ENCODE measurements around the gene F8. TPM values are rescaled to one million over a fixed set of nuclear protein-coding genes. Genes with fewer than 3 reads are reported as not detected.
"Not testable (repeated sequence)": the region's sequence is repeated elsewhere in the genome, so short reads cannot be mapped to it uniquely, and the experiment has no call there.

F8 gene
- total and polyA plus RNA-seq, 2 experiments from 2014 or later, result 4.1 to 5.5 TPM

DNA sequence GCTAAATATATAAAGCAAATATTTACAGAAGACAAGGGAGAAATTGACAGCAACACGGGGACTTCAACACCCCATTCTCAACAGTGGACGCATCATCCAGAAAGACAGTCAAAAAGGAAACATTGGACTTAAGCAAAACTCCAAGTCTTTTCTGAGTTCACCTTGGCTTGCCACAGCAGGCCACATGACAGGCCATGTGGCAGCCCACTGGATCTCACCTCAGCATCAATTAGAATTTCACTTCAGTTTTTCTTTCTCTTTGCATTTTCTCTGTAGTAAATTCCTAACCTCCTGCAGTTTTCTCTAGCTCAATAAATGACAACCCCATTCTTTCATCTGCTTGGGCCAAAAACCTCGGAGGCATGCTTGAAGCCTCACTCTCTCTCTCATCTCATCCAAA, 200.5 kb downstream of the F8 start:
- H3F3A ChIP-seq (ENCODE audit: insufficient read depth), result no peaks in the 10 kb centered on the region
- no peak overlapping the region for H3K27ac ChIP-seq

DNA sequence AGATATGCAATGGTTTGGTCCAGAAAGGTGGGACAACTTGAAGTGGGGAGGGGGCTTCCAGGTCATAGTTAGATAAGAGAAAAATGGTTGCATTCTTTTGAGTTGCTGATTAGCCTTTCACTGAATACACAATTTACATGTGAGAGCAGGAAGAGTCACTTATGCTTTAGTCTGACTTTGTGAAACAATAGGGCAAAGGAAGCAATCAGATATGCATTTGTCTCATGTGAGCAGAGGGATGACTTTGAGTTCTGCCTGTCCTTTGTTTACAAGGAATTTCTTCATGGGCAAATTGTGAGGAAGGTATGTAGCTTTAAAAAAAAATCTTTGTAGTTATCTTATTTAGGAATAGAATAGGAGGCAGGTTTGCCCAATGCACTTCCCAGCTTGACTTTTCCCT, 201.0 kb downstream of the F8 start:
- Histone ChIP-seq H3K79me2 (ENCODE audit: insufficient read depth) (no peaks in the 10 kb centered on the region), H3F3A (ENCODE audit: insufficient read depth) (no peaks in the 10 kb centered on the region), H4K20me1 (ENCODE audit: insufficient read depth) (no peaks in the 10 kb centered on the region), H2AFZ (no peak overlapping the region), H3K4me3 (no peak overlapping the region), H3K4me1 (ENCODE audit: insufficient read depth) (no peaks in the 10 kb centered on the region), H3K27ac (no peak overlapping the region), H3K9ac (no peak overlapping the region), H3K9me2 (ENCODE audit: insufficient read depth) (no peaks in the 10 kb centered on the region), H3K27me3 (replicated peaks; ENCODE audit: insufficient read depth) (no peaks in the 10 kb centered on the region), H3K36me3 (ENCODE audit: low read depth) (no peaks in the 10 kb centered on the region), H3K4me2 (ENCODE audit: unreplicated experiment) (no peak overlapping the region), H3K9me3 (ENCODE audit: low read depth) (no peaks in the 10 kb centered on the region)
- DNase-seq, result no peak
- TF ChIP-seq EZH2 (IDR thresholded peaks at IDR 0.05; ENCODE audit: insufficient read depth, poor library complexity, severe bottlenecking) (no peak), EZH2phosphoT487 (IDR thresholded peaks at IDR 0.05; ENCODE audit: insufficient read depth, low read depth) (no peak)
- in situ Hi-C loops (cut with MboI), result no loop called here

More for the DNA sequence above, 200.5 kb downstream of the F8 start:
- H3K79me2 ChIP-seq (ENCODE audit: insufficient read depth), result no peaks in the 10 kb centered on the region
- DNase-seq, result no peak
- TF ChIP-seq EZH2phosphoT487 (IDR thresholded peaks at IDR 0.05; ENCODE audit: insufficient read depth, low read depth) (no peak), EZH2 (IDR thresholded peaks at IDR 0.05; ENCODE audit: insufficient read depth, poor library complexity, severe bottlenecking) (no peak)
- no peaks in the 10 kb centered on the region for H3K36me3 ChIP-seq (ENCODE audit: low read depth)
- no peaks in the 10 kb centered on the region for H4K20me1 ChIP-seq (ENCODE audit: insufficient read depth)
- no peaks in the 10 kb centered on the region for H3K27me3 ChIP-seq (replicated peaks; ENCODE audit: insufficient read depth)
- WGBS, 2 experiments (ENCODE audit: low coverage in 1 of 2, low lambda C conversion rate in 2 of 2, missing lambda C conversion rate in 2 of 2), result 52 to 61% methylated on average over 3 of the region's 3 CpGs
- H3K4me2 ChIP-seq (ENCODE audit: unreplicated experiment), result no peak overlapping the region
- H2AFZ ChIP-seq, result no peak overlapping the region
- H3K4me3 ChIP-seq, result no peak overlapping the region
- in situ Hi-C loops (cut with MboI), result no loop called here
- no peak overlapping the region for H3K9ac ChIP-seq
- no peaks in the 10 kb centered on the region for H3K9me2 ChIP-seq (ENCODE audit: insufficient read depth)
- no peaks in the 10 kb centered on the region for H3K9me3 ChIP-seq (ENCODE audit: low read depth)
- H3K4me1 ChIP-seq (ENCODE audit: insufficient read depth), result no peaks in the 10 kb centered on the region

DNA sequence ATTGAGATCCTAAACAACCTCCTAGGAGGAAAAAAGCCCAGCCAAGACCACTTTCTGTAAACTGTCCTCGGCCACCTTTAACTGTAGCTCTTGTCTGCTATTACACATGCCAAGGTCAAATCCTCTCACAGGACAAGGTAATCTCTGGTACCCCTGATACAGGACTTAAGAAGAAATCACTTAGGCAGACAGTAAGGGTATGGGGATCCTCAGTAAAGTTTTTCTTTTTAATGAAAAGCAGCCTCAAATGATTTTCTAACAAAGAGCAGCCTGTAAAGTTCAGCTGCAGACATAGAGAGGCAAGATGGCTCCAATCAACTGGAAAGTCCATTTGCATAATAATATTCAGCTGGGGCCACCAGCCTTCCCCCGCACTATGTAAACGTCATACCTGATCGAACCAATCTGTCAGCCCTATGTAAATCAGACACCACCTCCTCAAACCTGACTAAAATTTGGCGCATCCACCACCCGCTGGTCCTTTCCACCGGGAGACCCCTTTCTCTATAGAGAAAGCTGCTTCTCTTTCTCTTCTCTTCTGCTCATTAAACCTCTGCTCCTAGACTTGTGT, 202.7 kb downstream of the F8 start:
- no peak overlapping the region for H3K4me3 ChIP-seq
- 15 to 17% methylated on average over 6 to 7 of the region's 7 CpGs for WGBS, 2 experiments (ENCODE audit: low coverage in 1 of 2, low lambda C conversion rate in 2 of 2, missing lambda C conversion rate in 2 of 2)
- no peak overlapping the region for H3K9ac ChIP-seq
- H4K20me1 ChIP-seq (ENCODE audit: insufficient read depth), result no peaks in the 10 kb centered on the region
- no peaks in the 10 kb centered on the region for H3K9me3 ChIP-seq (ENCODE audit: low read depth)
- in situ Hi-C loops (cut with MboI), result no loop called here
- no peaks in the 10 kb centered on the region for H3K79me2 ChIP-seq (ENCODE audit: insufficient read depth)
- no peaks in the 10 kb centered on the region for H3K9me2 ChIP-seq (ENCODE audit: insufficient read depth)
- TF ChIP-seq EZH2 (IDR thresholded peaks at IDR 0.05; ENCODE audit: insufficient read depth, poor library complexity, severe bottlenecking) (no peak), EZH2phosphoT487 (IDR thresholded peaks at IDR 0.05; ENCODE audit: insufficient read depth, low read depth) (no peak)
- H2AFZ ChIP-seq, result no peak overlapping the region
- no peak overlapping the region for H3K27ac ChIP-seq
- no peaks in the 10 kb centered on the region for H3K27me3 ChIP-seq (replicated peaks; ENCODE audit: insufficient read depth)
- no peaks in the 10 kb centered on the region for H3K36me3 ChIP-seq (ENCODE audit: low read depth)
- H3K4me2 ChIP-seq (ENCODE audit: unreplicated experiment), result no peak overlapping the region
- no peaks in the 10 kb centered on the region for H3F3A ChIP-seq (ENCODE audit: insufficient read depth)
- H3K4me1 ChIP-seq (ENCODE audit: insufficient read depth), result 0 out of 2 replicates have a peak, but pooled peaks cover 3% of the 10 kb centered on the region
- DNase-seq, result no peak

DNA sequence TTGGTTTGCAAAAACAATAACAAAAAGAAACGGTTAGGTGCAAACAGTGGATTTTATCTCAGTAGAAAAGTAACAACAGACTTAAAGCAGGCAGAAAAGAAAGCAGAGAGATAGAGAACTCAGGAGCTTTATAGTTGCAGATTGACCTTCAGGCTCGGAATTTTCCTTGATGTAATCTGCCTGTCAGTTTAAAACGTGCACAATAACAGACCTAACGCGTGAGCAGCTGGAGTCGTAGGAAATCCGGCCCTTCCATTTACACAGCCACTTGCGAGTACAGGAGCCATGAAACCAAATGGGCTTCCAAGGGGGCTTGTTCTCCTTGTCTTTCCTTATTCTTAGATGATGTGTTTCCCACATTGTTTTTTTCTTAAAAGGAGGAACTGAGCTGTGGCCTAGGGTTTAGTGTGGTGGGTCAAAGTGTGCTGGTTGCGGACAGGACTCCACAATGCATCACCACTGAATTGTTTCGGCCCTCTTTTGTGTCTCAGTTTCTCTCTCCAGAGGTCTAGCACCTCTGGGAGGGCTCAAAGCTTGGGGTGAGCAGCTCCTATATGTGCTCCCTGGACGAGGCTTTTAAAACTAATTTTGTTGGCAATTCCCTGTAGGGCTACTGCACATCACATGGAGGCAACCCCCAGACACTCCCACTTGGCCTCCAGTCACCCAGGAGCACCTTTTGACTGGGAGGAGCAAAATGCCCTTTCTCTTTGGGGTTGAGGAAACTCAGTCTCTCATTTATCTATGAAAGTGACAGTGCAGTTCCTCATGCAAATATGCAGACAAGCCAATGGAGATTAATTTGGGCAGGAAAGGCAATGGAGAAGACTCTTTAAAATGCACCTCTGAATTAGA, 203.4 kb downstream of the F8 start:
- 0 out of 2 replicates have a peak, but pooled peaks cover 3% of the 10 kb centered on the region for H3K4me1 ChIP-seq (ENCODE audit: insufficient read depth)
- H4K20me1 ChIP-seq (ENCODE audit: insufficient read depth), result no peaks in the 10 kb centered on the region
- H3K4me2 ChIP-seq (ENCODE audit: unreplicated experiment), result no peak overlapping the region
- H3F3A ChIP-seq (ENCODE audit: insufficient read depth), result no peaks in the 10 kb centered on the region
- no peak for DNase-seq
- no peak overlapping the region for H3K27ac ChIP-seq
- no peak for TF ChIP-seq EZH2 (IDR thresholded peaks at IDR 0.05; ENCODE audit: insufficient read depth, poor library complexity, severe bottlenecking)
- no peak for TF ChIP-seq EZH2phosphoT487 (IDR thresholded peaks at IDR 0.05; ENCODE audit: insufficient read depth, low read depth)
- no peaks in the 10 kb centered on the region for H3K36me3 ChIP-seq (ENCODE audit: low read depth)
- no peak overlapping the region for H2AFZ ChIP-seq
- H3K79me2 ChIP-seq (ENCODE audit: insufficient read depth), result no peaks in the 10 kb centered on the region
- no peak overlapping the region for H3K4me3 ChIP-seq
- no peaks in the 10 kb centered on the region for H3K9me2 ChIP-seq (ENCODE audit: insufficient read depth)
- H3K27me3 ChIP-seq (replicated peaks; ENCODE audit: insufficient read depth), result no peaks in the 10 kb centered on the region
- no peak overlapping the region for H3K9ac ChIP-seq
- in situ Hi-C loops (cut with MboI), result no loop called here
- H3K9me3 ChIP-seq (ENCODE audit: low read depth), result no peaks in the 10 kb centered on the region
- 47 to 48% methylated on average over 11 of the region's 11 CpGs for WGBS, 2 experiments (ENCODE audit: low coverage in 1 of 2, low lambda C conversion rate in 2 of 2, missing lambda C conversion rate in 2 of 2)

DNA sequence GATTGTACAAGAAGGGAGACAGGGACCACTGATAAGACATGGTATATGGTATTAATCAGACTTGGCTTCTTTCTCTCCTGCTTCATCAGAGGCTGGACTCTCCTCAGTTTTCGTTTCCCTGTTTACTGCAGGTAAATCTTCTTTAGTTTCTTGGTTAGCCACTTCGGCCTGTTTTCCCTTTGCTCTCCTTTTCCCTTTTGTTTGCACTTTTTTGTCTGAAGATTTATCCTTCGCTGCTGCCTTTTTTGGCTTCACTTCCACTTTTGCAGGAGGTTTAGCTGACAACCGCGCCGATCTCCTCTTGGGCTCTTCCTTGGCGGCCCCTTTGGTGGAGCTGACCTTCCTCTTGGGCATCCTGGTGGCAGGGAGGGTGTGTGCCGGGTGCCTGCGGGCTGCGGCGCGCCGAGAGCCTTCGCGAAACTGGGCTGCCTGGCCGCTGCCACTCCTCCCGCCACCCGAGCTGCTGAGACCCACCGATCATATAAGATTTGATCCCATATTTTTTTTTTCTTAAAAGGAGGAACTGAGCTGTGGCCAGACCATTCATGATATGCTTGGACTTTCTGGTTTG, 205.4 kb downstream of the F8 start:
- H3K27me3 ChIP-seq (replicated peaks; ENCODE audit: insufficient read depth); in situ Hi-C loops (cut with MboI); H3K9me3 ChIP-seq (ENCODE audit: low read depth); H3K4me2 ChIP-seq (ENCODE audit: unreplicated experiment); H2AFZ ChIP-seq; DNase-seq; H3K4me3 ChIP-seq; H4K20me1 ChIP-seq (ENCODE audit: insufficient read depth); H3F3A ChIP-seq (ENCODE audit: insufficient read depth); H3K79me2 ChIP-seq (ENCODE audit: insufficient read depth); H3K4me1 ChIP-seq (ENCODE audit: insufficient read depth); H3K9me2 ChIP-seq (ENCODE audit: insufficient read depth); H3K27ac ChIP-seq; H3K36me3 ChIP-seq (ENCODE audit: low read depth); H3K9ac ChIP-seq: not testable (repeated sequence)
- WGBS, 2 experiments (ENCODE audit: low coverage in 1 of 2, low lambda C conversion rate in 2 of 2, missing lambda C conversion rate in 2 of 2), result 84% methylated on average over 14 to 19 of the region's 19 CpGs

DNA sequence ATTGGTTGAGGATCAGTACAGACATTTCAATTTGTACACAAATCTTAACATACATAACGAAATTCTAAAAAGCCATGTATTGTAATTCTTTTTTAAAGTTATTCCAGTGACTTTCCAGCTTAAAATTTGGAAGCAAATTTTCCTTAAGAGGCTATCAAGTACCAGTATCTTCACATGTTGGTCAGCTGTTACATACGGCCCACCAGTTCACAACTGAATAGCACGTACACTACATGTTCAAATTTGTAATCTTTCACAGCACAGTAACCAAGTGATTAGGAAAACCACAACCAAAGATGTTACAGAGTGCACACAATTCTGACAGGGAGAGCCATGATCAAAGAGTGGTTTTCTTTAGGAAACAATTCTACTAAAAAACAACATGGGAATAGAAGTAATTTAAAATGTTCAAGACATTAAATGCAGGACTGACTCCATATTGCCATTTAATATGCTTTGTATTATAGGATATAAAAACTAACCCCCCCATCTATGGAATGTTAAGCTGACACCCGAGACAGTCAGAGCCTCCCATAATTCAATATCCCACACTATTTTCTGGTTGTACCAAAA, 206.1 kb downstream of the F8 start:
- H3K27me3 ChIP-seq (replicated peaks; ENCODE audit: insufficient read depth); H3F3A ChIP-seq (ENCODE audit: insufficient read depth); DNase-seq; H3K36me3 ChIP-seq (ENCODE audit: low read depth); in situ Hi-C loops (cut with MboI); H4K20me1 ChIP-seq (ENCODE audit: insufficient read depth); H3K4me2 ChIP-seq (ENCODE audit: unreplicated experiment); H3K9ac ChIP-seq; H2AFZ ChIP-seq; H3K4me1 ChIP-seq (ENCODE audit: insufficient read depth); H3K9me3 ChIP-seq (ENCODE audit: low read depth); H3K27ac ChIP-seq; H3K4me3 ChIP-seq; H3K79me2 ChIP-seq (ENCODE audit: insufficient read depth); H3K9me2 ChIP-seq (ENCODE audit: insufficient read depth): not testable (repeated sequence)
- whole genome bisulfite sequencing, 2 experiments (ENCODE audit: low coverage in 1 of 2, low lambda C conversion rate in 2 of 2, missing lambda C conversion rate in 2 of 2), result 62 to 78% methylated on average over 4 of the region's 4 CpGs
